ENCODE measurements around the gene MFSD6L.

Gene MFSD6L

DNA sequence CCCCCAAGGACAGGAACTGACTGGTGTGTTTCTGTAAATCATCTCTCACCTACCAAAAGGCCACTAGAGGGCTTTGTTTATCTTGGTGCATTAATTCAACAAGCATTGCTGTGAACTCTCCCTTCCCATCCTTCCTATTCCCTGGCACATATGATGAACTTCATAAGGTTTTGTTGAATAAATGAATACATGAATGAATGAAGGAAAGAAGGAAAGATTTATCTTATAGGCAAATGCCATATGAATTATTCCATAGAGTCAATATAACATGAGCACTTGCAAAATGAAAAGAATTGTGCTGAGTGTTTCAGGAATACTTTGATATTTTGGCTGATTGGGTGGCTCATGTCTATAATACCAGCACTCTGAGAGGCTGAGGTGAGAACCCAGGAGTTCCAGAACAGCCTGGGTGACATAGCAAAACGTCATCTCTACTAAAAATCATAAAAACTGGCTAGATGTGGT lies 45.2 kb downstream of the MFSD6L start:
- DNase-seq = peak in 1 of 2 donors; percentile 47
- Histone ChIP-seq H3K14ac (ENCODE audit: low read length) (no peak overlapping the region), H2BK5ac (ENCODE audit: low read depth, low read length, poor library complexity) (no peak overlapping the region), H3K18ac (ENCODE audit: low read length) (no peak overlapping the region), H2BK120ac (ENCODE audit: insufficient read depth, low read length, poor library complexity) (no peak overlapping the region), H3K36me3 (ENCODE audit: control insufficient read depth in 1 of 2, insufficient read depth in 2 of 2, low read length in 2 of 2) (no peaks in the 10 kb centered on the region), H3K4me2 (ENCODE audit: low read length) (no peak overlapping the region), H3K9me3 (ENCODE audit: insufficient read depth, low read depth, low read length) (no peaks in the 10 kb centered on the region), H3K4me3 (ENCODE audit: low read depth, low read length) (no peak overlapping the region), H3K23ac (ENCODE audit: low read length) (no peak overlapping the region), H3K4me1 (ENCODE audit: control insufficient read depth in 1 of 2, insufficient read depth in 2 of 2, low read length in 2 of 2) (no peaks in the 10 kb centered on the region), H3K27ac (ENCODE audit: low read depth, low read length) (no peak overlapping the region), H3K4ac (ENCODE audit: low read depth, low read length) (no peak overlapping the region), H3K9ac (ENCODE audit: low read length) (no peak overlapping the region), H4K12ac (ENCODE audit: low read depth, low read length) (no peak overlapping the region), H3K79me1 (ENCODE audit: low read length) (no peaks in the 10 kb centered on the region), H4K91ac (ENCODE audit: low read depth, low read length) (no peak overlapping the region), H2AK5ac (ENCODE audit: low read length) (no peak overlapping the region), H4K8ac (ENCODE audit: low read depth, low read length) (no peak overlapping the region), H3K27me3 (ENCODE audit: insufficient read depth, low read length) (no peaks in the 10 kb centered on the region), H2BK12ac (ENCODE audit: low read length) (no peak overlapping the region), H3K79me2 (ENCODE audit: control insufficient read depth, insufficient read depth, low read length, poor library complexity) (no peaks in the 10 kb centered on the region), H2AFZ (ENCODE audit: insufficient read depth, low read length, poor library complexity) (no peak overlapping the region)
- no CpG with 5 or more reads among the region's 1 CpG for WGBS (ENCODE audit: extremely low coverage, insufficient coverage, insufficient read length)

DNA sequence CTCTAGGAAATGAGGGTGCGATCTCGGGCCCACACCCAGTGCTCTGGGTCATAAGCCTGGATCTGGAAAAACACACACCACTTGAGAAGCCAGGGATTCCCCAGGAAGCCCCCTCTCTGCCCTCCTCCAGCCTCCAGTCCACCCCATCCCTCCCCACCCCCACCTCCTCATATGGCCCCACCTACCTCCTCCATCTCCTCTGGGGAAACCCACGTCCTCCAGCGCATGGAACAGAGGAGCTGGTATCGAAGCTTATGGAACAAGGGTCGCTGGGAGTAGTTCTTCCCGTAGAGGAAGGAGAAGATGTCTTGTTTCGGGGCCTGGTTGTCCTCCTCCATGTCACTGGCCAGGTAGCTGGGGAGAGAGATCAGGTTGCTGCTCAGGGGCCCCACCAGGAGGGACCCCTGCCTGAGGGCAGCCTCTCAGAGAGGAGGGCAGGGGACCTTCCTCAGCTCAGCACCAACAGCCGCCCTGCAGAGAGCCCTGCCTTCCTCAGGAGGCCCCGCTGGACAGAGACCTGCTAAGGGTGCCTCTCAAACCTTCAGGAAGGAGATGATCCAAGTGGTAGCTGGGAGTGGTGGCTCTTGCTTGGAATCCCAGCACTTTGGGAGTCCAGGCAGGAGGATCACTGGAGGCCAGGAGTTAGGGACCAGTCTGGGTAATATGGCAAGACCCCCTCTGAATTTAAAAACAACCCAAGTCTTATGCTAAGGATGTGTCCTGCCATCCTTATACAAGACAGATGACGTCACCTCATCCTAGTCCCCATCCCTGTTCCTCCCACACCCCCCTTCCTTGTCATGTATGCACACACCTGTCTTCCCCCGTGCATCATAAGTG lies 45.8 kb downstream of the MFSD6L start:
- H3K79me1 ChIP-seq (ENCODE audit: low read length) = no peaks in the 10 kb centered on the region
- no peak overlapping the region for H3K23ac ChIP-seq (ENCODE audit: low read length)
- H3K79me2 ChIP-seq (ENCODE audit: control insufficient read depth, insufficient read depth, low read length, poor library complexity) = no peaks in the 10 kb centered on the region
- H3K14ac ChIP-seq (ENCODE audit: low read length) = no peak overlapping the region
- DNase-seq = no peak
- H3K18ac ChIP-seq (ENCODE audit: low read length) = no peak overlapping the region
- H3K9ac ChIP-seq (ENCODE audit: low read length) = no peak overlapping the region
- no peak overlapping the region for H3K4ac ChIP-seq (ENCODE audit: low read depth, low read length)
- no peaks in the 10 kb centered on the region for H3K9me3 ChIP-seq (ENCODE audit: insufficient read depth, low read depth, low read length)
- no peak overlapping the region for H4K12ac ChIP-seq (ENCODE audit: low read depth, low read length)
- H4K91ac ChIP-seq (ENCODE audit: low read depth, low read length) = no peak overlapping the region
- no peak overlapping the region for H2AK5ac ChIP-seq (ENCODE audit: low read length)
- H2AFZ ChIP-seq (ENCODE audit: insufficient read depth, low read length, poor library complexity) = no peak overlapping the region
- H4K8ac ChIP-seq (ENCODE audit: low read depth, low read length) = no peak overlapping the region
- H3K4me3 ChIP-seq (ENCODE audit: low read depth, low read length) = no peak overlapping the region
- no peak overlapping the region for H3K27ac ChIP-seq (ENCODE audit: low read depth, low read length)
- no peak overlapping the region for H2BK120ac ChIP-seq (ENCODE audit: insufficient read depth, low read length, poor library complexity)
- no peak overlapping the region for H2BK12ac ChIP-seq (ENCODE audit: low read length)
- H2BK5ac ChIP-seq (ENCODE audit: low read depth, low read length, poor library complexity) = no peak overlapping the region
- no peak overlapping the region for H3K4me2 ChIP-seq (ENCODE audit: low read length)
- no CpG with 5 or more reads among the region's 12 CpGs for WGBS (ENCODE audit: extremely low coverage, insufficient coverage, insufficient read length)
- no peaks in the 10 kb centered on the region for H3K27me3 ChIP-seq (ENCODE audit: insufficient read depth, low read length)
- H3K4me1 ChIP-seq (ENCODE audit: control insufficient read depth in 1 of 2, insufficient read depth in 2 of 2, low read length in 2 of 2) = no peaks in the 10 kb centered on the region
- no peaks in the 10 kb centered on the region for H3K36me3 ChIP-seq (ENCODE audit: control insufficient read depth in 1 of 2, insufficient read depth in 2 of 2, low read length in 2 of 2)

DNA sequence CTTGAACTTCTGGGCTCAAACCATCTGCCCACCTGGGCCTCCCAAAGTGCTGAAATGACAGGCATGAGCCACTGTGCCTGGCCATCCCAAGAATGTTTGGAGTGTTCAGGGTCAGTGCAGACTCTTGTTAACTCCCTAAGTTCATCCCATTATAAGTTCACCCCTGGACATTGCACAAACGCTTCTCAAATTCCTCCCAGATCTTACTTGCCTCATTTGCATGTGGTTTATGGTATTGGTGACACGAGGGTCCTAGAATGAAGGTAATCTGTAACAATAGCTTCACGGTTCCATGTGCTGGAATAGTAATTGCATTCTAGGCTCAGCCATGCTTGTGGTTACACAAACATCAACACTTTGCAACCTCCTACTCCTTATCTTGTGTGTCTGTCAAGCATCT lies 49.5 kb downstream of the MFSD6L start:
- Histone ChIP-seq H3K9ac (ENCODE audit: low read length) (no peak overlapping the region), H3K27ac (ENCODE audit: low read depth, low read length) (no peak overlapping the region), H2BK120ac (ENCODE audit: insufficient read depth, low read length, poor library complexity) (no peak overlapping the region), H2BK5ac (ENCODE audit: low read depth, low read length, poor library complexity) (no peak overlapping the region), H3K9me3 (ENCODE audit: insufficient read depth, low read depth, low read length) (peaks cover 2% of the 10 kb centered on the region), H2BK12ac (ENCODE audit: low read length) (no peak overlapping the region), H3K18ac (ENCODE audit: low read length) (no peak overlapping the region), H3K79me1 (ENCODE audit: low read length) (peaks cover 2% of the 10 kb centered on the region), H3K27me3 (ENCODE audit: insufficient read depth, low read length) (no peaks in the 10 kb centered on the region), H3K23ac (ENCODE audit: low read length) (no peak overlapping the region), H3K36me3 (ENCODE audit: control insufficient read depth in 1 of 2, insufficient read depth in 2 of 2, low read length in 2 of 2) (no peaks in the 10 kb centered on the region), H2AFZ (ENCODE audit: insufficient read depth, low read length, poor library complexity) (no peak overlapping the region), H3K4me1 (ENCODE audit: control insufficient read depth in 1 of 2, insufficient read depth in 2 of 2, low read length in 2 of 2) (no peaks in the 10 kb centered on the region), H4K91ac (ENCODE audit: low read depth, low read length) (no peak overlapping the region), H2AK5ac (ENCODE audit: low read length) (no peak overlapping the region), H3K14ac (ENCODE audit: low read length) (no peak overlapping the region), H4K8ac (ENCODE audit: low read depth, low read length) (no peak overlapping the region), H4K12ac (ENCODE audit: low read depth, low read length) (no peak overlapping the region), H3K4me3 (ENCODE audit: low read depth, low read length) (no peak overlapping the region), H3K4ac (ENCODE audit: low read depth, low read length) (no peak overlapping the region), H3K79me2 (ENCODE audit: control insufficient read depth, insufficient read depth, low read length, poor library complexity) (no peaks in the 10 kb centered on the region), H3K4me2 (ENCODE audit: low read length) (no peak overlapping the region)
- no CpG with 5 or more reads among the region's 3 CpGs for WGBS (ENCODE audit: extremely low coverage, insufficient coverage, insufficient read length)
- no peak for DNase-seq

DNA sequence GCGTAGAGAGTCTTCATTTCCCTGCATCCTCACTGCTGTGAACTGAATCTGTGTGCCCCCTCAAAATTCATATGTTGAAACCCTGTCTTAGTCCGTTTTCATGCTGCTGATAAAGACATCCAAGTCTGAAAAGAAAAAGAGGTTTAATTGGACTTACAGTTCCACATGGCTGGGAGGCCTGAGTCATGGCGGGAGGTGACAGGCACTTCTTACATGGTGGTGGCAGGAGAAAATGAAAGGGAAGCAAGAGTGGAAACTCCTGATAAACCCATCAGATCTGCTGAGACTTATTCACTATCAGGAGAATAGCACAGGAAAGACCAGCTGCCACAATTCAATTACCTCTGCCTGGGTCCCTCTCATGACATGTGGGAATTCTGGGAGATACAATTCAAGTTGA lies 51.4 kb downstream of the MFSD6L start:
- Histone ChIP-seq H3K18ac (ENCODE audit: low read length) (no peak overlapping the region), H2AFZ (ENCODE audit: insufficient read depth, low read length, poor library complexity) (no peak overlapping the region), H3K9ac (ENCODE audit: low read length) (no peak overlapping the region), H3K4me3 (ENCODE audit: low read depth, low read length) (no peak overlapping the region), H3K36me3 (ENCODE audit: control insufficient read depth in 1 of 2, insufficient read depth in 2 of 2, low read length in 2 of 2) (no peaks in the 10 kb centered on the region), H2BK120ac (ENCODE audit: insufficient read depth, low read length, poor library complexity) (no peak overlapping the region), H3K79me2 (ENCODE audit: control insufficient read depth, insufficient read depth, low read length, poor library complexity) (no peaks in the 10 kb centered on the region), H3K4me1 (ENCODE audit: control insufficient read depth in 1 of 2, insufficient read depth in 2 of 2, low read length in 2 of 2) (no peaks in the 10 kb centered on the region), H3K14ac (ENCODE audit: low read length) (no peak overlapping the region), H3K9me3 (ENCODE audit: insufficient read depth, low read depth, low read length) (peaks cover 2% of the 10 kb centered on the region), H3K4ac (ENCODE audit: low read depth, low read length) (no peak overlapping the region), H3K4me2 (ENCODE audit: low read length) (no peak overlapping the region), H4K91ac (ENCODE audit: low read depth, low read length) (no peak overlapping the region), H3K79me1 (ENCODE audit: low read length) (peaks cover 2% of the 10 kb centered on the region), H2AK5ac (ENCODE audit: low read length) (no peak overlapping the region), H2BK12ac (ENCODE audit: low read length) (no peak overlapping the region), H3K27ac (ENCODE audit: low read depth, low read length) (no peak overlapping the region), H2BK5ac (ENCODE audit: low read depth, low read length, poor library complexity) (no peak overlapping the region), H3K23ac (ENCODE audit: low read length) (no peak overlapping the region), H4K8ac (ENCODE audit: low read depth, low read length) (no peak overlapping the region), H3K27me3 (ENCODE audit: insufficient read depth, low read length) (no peaks in the 10 kb centered on the region), H4K12ac (ENCODE audit: low read depth, low read length) (no peak overlapping the region)
- no peak for DNase-seq
- no CpG with 5 or more reads among the region's 3 CpGs for WGBS (ENCODE audit: extremely low coverage, insufficient coverage, insufficient read length)
